ENCODE results near the gene GRAP2.

GRAP2 gene

GRCh38 chr22:40019100-40019499, 118.2 kb downstream of the GRAP2 start:
- no peak for FAIRE-seq

DNA sequence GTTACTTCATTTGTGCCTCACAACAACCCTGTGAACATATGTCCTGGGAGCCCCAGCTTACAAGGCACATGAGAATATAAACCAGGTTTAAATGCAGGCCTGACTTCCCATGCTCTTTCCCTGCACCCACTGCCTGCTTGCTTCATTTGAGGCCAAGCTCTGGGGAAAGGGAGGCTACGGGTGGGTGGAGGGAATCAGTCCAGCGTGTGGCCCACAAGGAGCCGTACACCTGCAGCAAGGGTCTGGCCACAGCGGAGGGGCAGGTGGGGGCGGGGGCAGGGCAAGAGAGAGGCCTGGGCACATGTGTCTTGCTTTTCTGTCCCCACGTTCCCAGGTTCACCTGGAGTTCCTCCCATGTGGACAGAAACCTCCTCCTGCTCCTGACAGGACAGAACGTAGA, 120.1 kb downstream of the GRAP2 start:
- no peak for FAIRE-seq

DNA sequence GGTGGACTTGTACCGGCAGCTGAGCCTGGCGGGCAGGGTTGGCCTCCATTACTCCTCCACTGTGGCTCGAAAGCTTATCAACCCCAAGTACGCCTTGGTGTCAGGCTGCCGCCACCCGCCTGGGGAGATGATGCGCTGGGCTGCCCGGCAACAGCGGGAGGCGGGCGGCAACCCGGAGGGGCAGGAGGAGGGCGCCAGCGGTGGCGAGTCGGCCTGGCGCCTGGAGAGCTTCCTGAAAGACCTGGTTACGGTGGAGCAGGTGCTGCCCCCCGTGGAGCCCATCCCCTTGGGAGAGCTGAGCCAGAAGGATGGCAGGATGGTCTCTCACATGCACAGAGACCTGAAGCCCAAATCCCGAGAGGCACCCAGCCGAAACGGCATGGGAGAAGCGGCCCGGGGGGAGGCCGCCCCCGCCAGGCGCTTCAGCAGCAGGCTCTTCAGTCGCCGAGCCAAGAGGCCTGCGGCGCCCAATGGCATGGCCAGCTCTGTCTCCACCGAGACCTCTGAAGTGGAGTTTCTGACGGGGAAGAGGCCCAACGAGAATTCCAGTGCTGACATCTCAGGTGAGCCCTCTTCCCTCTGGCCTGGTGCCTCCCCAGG, 120.6 kb downstream of the GRAP2 start:
- no peak for FAIRE-seq

DNA sequence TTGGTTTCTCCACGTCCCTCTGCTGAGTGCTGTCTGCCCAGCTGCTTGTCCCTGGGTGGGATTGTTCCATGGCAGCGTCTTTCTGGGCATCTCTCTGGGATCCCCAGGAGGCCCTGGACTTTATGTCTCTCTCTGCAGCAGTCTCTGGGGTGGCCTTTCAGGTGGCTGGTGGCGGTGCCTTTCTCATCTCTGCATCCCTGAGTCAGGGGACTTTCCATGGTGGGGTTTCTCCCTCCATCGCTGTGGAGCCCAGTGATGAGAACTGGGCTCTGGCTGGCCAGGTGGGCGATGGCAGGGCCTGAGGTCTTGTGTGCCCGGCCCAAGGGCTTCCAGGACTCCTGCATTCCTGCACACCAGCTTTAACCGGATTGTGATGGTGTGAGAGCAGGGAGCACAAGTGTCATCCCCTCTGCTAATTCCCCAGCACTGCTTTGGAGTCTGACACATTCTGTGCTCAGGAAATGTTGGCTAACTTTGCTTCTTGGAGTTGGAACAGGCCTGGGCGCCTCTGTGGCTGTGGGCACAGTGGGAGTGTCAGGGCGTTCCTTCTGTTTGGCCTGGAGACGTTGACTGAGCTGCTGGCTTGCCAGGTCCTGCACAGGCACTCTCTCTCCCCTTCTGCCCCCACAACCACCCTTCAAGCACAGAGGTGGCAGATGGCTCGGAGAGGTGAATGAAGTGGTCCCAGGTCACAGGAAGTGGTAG, 121.8 kb downstream of the GRAP2 start:
- no peak for FAIRE-seq

Measured in colon (tissue), 2 donors.